IMR-90 (cell line): Measurements from ENCODE around the gene RENBP. TPM values are rescaled to one million over a fixed set of nuclear protein-coding genes. Genes with fewer than 3 reads are reported as not detected.

Experiments
- ATAC-seq: fragments of 200-7000 bp; cut with Tn5 transposase; 2 replicates; pipeline ENCODE4 v1.9.1; 2020; ENCODE audit warnings: low read depth, mild to moderate bottlenecking, moderate library complexity
- BruUV-seq: library from RNA; stranded (reverse); fragments of 400-500 nt; replicated peaks from 2 replicates; lab custom pipeline; 2021; lab: Mats Ljungman, UMichigan
- CTCF ChIA-PET: fragments of 300-600 bp; formaldehyde crosslinking; extraction: SDS; loops from one replicate; lab custom pipeline; 2021; ENCODE audit warnings: antibody characterized with exemption; lab: Yijun Ruan, JAX
- POLR2A ChIA-PET: fragments of 300-600 bp; sonication (Branson Sonifier 250); formaldehyde crosslinking; loops from one replicate; lab custom pipeline; 2022; ENCODE audit warnings: antibody characterized with exemption; ENCODE audit not compliant: unreplicated experiment; lab: Charles Lee
- DNase-seq: peaks from one replicate; pipeline ENCODE4 v3.0.0; 2013
- H2AFZ ChIP-seq: replicated peaks from 2 replicates; pipeline ENCODE3; 2013; ENCODE audit warnings: low read length, mild to moderate bottlenecking; ENCODE audit not compliant: poor library complexity
- H2AK5ac ChIP-seq: 2 replicates; pipeline ENCODE4 v1.6.1; 2013; ENCODE audit warnings: low read depth, low read length, inconsistent platforms
- H2AK9ac ChIP-seq: replicated peaks from 2 replicates; pipeline ENCODE3; 2013; ENCODE audit warnings: mild to moderate bottlenecking, low read depth, low read length, moderate library complexity; ENCODE audit not compliant: poor library complexity
- H2BK120ac ChIP-seq: 2 replicates; pipeline ENCODE4 v1.6.1; 2013; ENCODE audit warnings: low read depth, low read length, inconsistent platforms
- H2BK15ac ChIP-seq: 3 replicates; pipeline ENCODE4 v1.6.1; 2013; ENCODE audit warnings: low read depth, low read length, inconsistent platforms
- H2BK20ac ChIP-seq: 2 replicates; pipeline ENCODE4 v1.6.1; 2013; ENCODE audit warnings: low read depth, mild to moderate bottlenecking, inconsistent platforms, low read length, moderate library complexity
- H2BK5ac ChIP-seq: 2 replicates; pipeline ENCODE4 v1.6.1; 2013; ENCODE audit warnings: mild to moderate bottlenecking, low read depth, low read length, inconsistent platforms; ENCODE audit not compliant: poor library complexity, severe bottlenecking
- H3K14ac ChIP-seq: replicated peaks from 2 replicates; pipeline ENCODE4 v1.6.1; 2013; ENCODE audit warnings: low read depth, low read length, inconsistent platforms
- H3K18ac ChIP-seq: 2 replicates; pipeline ENCODE4 v1.6.1; 2013; ENCODE audit warnings: low read depth, low read length, control low read depth
- H3K23ac ChIP-seq: 2 replicates; pipeline ENCODE4 v1.6.1; 2013; ENCODE audit warnings: low read depth, low read length, inconsistent platforms
- H3K27ac ChIP-seq: 2 replicates; pipeline ENCODE4 v1.5.1; 2013; ENCODE audit warnings: mild to moderate bottlenecking, control low read depth, low read length; ENCODE audit not compliant: insufficient read depth
- H3K27me3 ChIP-seq: 2 replicates; pipeline ENCODE4 v1.6.1; 2013; ENCODE audit warnings: low read length; ENCODE audit not compliant: control insufficient read depth, insufficient read depth
- H3K36me3 ChIP-seq: 2 replicates; pipeline ENCODE4 v1.6.1; 2013; ENCODE audit warnings: low read length, mixed read lengths; ENCODE audit not compliant: control insufficient read depth, insufficient read depth
- H3K4ac ChIP-seq: 2 replicates; pipeline ENCODE4 v1.6.1; 2013; ENCODE audit warnings: low read depth, low read length, inconsistent platforms
- H3K4me1 ChIP-seq: 2 replicates; pipeline ENCODE4 v1.6.1; 2013; ENCODE audit warnings: low read length, mixed read lengths; ENCODE audit not compliant: control insufficient read depth, insufficient read depth
- H3K4me2 ChIP-seq: 2 replicates; pipeline ENCODE4 v1.6.1; 2013; ENCODE audit warnings: low read depth, mild to moderate bottlenecking, control low read depth, low read length, moderate library complexity
- H3K4me3 ChIP-seq: 2 replicates; pipeline ENCODE4 v1.5.1; 2013; ENCODE audit warnings: low read depth, mild to moderate bottlenecking, control low read depth, low read length, moderate library complexity; ENCODE audit not compliant: insufficient read depth
- H3K56ac ChIP-seq: 2 replicates; pipeline ENCODE4 v1.6.1; 2013; ENCODE audit warnings: low read length, inconsistent platforms; ENCODE audit not compliant: insufficient read depth; ENCODE audit errors: extremely low read depth
- H3K79me1 ChIP-seq, 2 experiments: 2 replicates each; pipeline ENCODE4 v1.6.1; 2013; ENCODE audit warnings: low read length in 2 of 2, inconsistent platforms in 1 of 2, low read depth in 1 of 2
- H3K9ac ChIP-seq: 2 replicates; pipeline ENCODE4 v1.6.1; 2013; ENCODE audit warnings: low read depth, low read length, control low read depth
- H3K9me1 ChIP-seq: 2 replicates; pipeline ENCODE4 v1.6.1; 2013; ENCODE audit warnings: low read length, inconsistent platforms; ENCODE audit not compliant: insufficient read depth
- H3K9me3 ChIP-seq: 2 replicates; pipeline ENCODE4 v1.6.1; 2013; ENCODE audit warnings: low read length; ENCODE audit not compliant: control insufficient read depth, insufficient read depth
- H4K20me1 ChIP-seq: 2 replicates; pipeline ENCODE4 v1.6.1; 2013; ENCODE audit warnings: low read length, inconsistent platforms; ENCODE audit not compliant: insufficient read depth
- H4K5ac ChIP-seq: 2 replicates; pipeline ENCODE4 v1.6.1; 2013; ENCODE audit warnings: mild to moderate bottlenecking, low read depth, low read length, control low read depth
- H4K8ac ChIP-seq, 2 experiments: 2 replicates each; pipeline ENCODE4 v1.6.1; 2013; ENCODE audit warnings: low read depth in 2 of 2, low read length in 2 of 2, control low read depth in 1 of 2, inconsistent platforms in 1 of 2
- H4K91ac ChIP-seq: 2 replicates; pipeline ENCODE4 v1.6.1; 2013; ENCODE audit warnings: low read depth, low read length, inconsistent platforms; ENCODE audit not compliant: insufficient read depth
- BHLHE40 ChIP-seq: fragments of 150-350 bp; IDR thresholded peaks from 2 replicates; pipeline ENCODE4 v1.6.1; 2016; ENCODE audit warnings: mild to moderate bottlenecking, low read depth, low read length
- CEBPB ChIP-seq: IDR thresholded peaks from 2 replicates; pipeline ENCODE4 v1.6.1; 2012; ENCODE audit warnings: low read depth, low read length, improper control_type of control experiment
- CHD1 ChIP-seq: IDR thresholded peaks from 2 replicates; pipeline ENCODE4 v1.6.1; 2012; ENCODE audit warnings: low read depth, low read length, improper control_type of control experiment
- CTCF ChIP-seq: conservative IDR thresholded peaks from 2 replicates; pipeline ENCODE4 v1.5.1; 2012; ENCODE audit warnings: mild to moderate bottlenecking, low read depth, low read length, improper control_type of control experiment
- ELK1 ChIP-seq: fragments of 150-350 bp; IDR thresholded peaks from 2 replicates; pipeline ENCODE4 v1.6.1; 2016; ENCODE audit warnings: low read depth, mild to moderate bottlenecking, low read length, moderate library complexity, borderline replicate concordance
- FOS ChIP-seq: fragments of 150-350 bp; IDR thresholded peaks from 2 replicates; pipeline ENCODE4 v1.6.1; 2016; ENCODE audit warnings: low read depth, low read length
- MAFK ChIP-seq: IDR thresholded peaks from 2 replicates; pipeline ENCODE4 v1.6.1; 2012; ENCODE audit warnings: low read depth, low read length, improper control_type of control experiment
- MAZ ChIP-seq: IDR thresholded peaks from 2 replicates; pipeline ENCODE4 v1.6.1; 2012; ENCODE audit warnings: low read depth, mild to moderate bottlenecking, low read length, improper control_type of control experiment, moderate library complexity, borderline replicate concordance
- MXI1 ChIP-seq: IDR thresholded peaks from 2 replicates; pipeline ENCODE4 v1.6.1; 2012; ENCODE audit warnings: low read depth, mild to moderate bottlenecking, low read length, moderate library complexity, borderline replicate concordance
- NFE2L2 ChIP-seq: fragments of 150-350 bp; IDR thresholded peaks from 2 replicates; pipeline ENCODE4 v1.6.1; 2016; ENCODE audit warnings: low read depth, mild to moderate bottlenecking, low read length
- POLR2A ChIP-seq: IDR thresholded peaks from 2 replicates; pipeline ENCODE4 v1.6.1; 2012; ENCODE audit warnings: mild to moderate bottlenecking, low read depth, low read length
- RAD21 ChIP-seq: IDR thresholded peaks from 2 replicates; pipeline ENCODE4 v1.6.1; 2012; ENCODE audit warnings: low read length, improper control_type of control experiment
- RFX5 ChIP-seq: IDR thresholded peaks from 2 replicates; pipeline ENCODE4 v1.8.0; 2012; ENCODE audit warnings: low read depth, mild to moderate bottlenecking, low read length, moderate library complexity
- SMC3 ChIP-seq: fragments of 150-350 bp; IDR thresholded peaks from 2 replicates; pipeline ENCODE4 v1.6.1; 2016; ENCODE audit warnings: low read depth, mild to moderate bottlenecking, antibody characterized with exemption, low read length, moderate library complexity
- WGBS, 2 experiments: methylation state at CpG; one replicate each; pipeline versions ENCODE4 v1.1.5 to v1.1.7; 2013; ENCODE audit warnings: missing lambda C conversion rate in 2 of 2; ENCODE audit not compliant: insufficient read length in 1 of 2; ENCODE audit errors: extremely low coverage in 2 of 2; 5-methylcytosine and 5-hydroxymethylcytosine counted together
- dilution Hi-C: fragments of 300-500 bp; cut with HindIII; formaldehyde crosslinking; loops from one replicate; pipeline ENCODE4 v1.14.3; 2018; ENCODE audit warnings: low sequenced_read_pairs; ENCODE audit not compliant: unreplicated experiment
- in situ Hi-C: fragments of 300-500 bp; cut with MboI; formaldehyde crosslinking; loops from 3 replicates; pipeline ENCODE4 v1.14.3; 2019; ENCODE audit warnings: low sequenced_read_pairs, inconsistent platforms, mixed read lengths
- intact Hi-C: fragments of 100-400 bp; cut with micrococcal nuclease; formaldehyde crosslinking; loops from 2 replicates; pipeline ENCODE4 v1.10.0; 2022
- polyA plus RNA-seq, 3 experiments: library from polyadenylated mRNA; depleted of rRNA; stranded (reverse); fragments of >200 nt; gene quantifications; 2 replicates each; pipeline ENCODE4 v1.2.3, GENCODE V29; 2012; ENCODE audit warnings: low replicate concordance in 1 of 3
- total RNA-seq: library from RNA; depleted of rRNA; stranded (reverse); fragments of >200 nt; gene quantifications from 2 replicates; pipeline ENCODE4 v1.2.3, GENCODE V29; 2012
- TF ChIP-seq, protein P1 (sequence below): fragments of 150-350 bp; IDR thresholded peaks from 2 replicates; pipeline ENCODE4 v1.6.1; 2017; ENCODE audit warnings: mild to moderate bottlenecking, antibody characterized with exemption, low read length, low read depth

The RENBP gene
- total and polyA plus RNA-seq, 2 of the 4 experiments (the other 2 are of a cell fraction), result 0.15 to 0.18 TPM

- no peak overlapping the region for H2BK120ac ChIP-seq
- H4K8ac ChIP-seq, result no peak overlapping the region
- no peak overlapping the region for H2AK5ac ChIP-seq
- WGBS, 2 experiments, result 88% methylated on average over 8 of the region's 14 CpGs; no CpG with 5 or more reads in 1 of the 2 experiments
- in situ Hi-C loops, result no loop called here
- no TSS peak for BruUV-seq
- H4K20me1 ChIP-seq, result no peaks in the 10 kb centered on the region
- ChIA-PET CTCF (interaction anchor here (0.6 kb wide), 1 partner anchor 81 kb away, joined by 5 read pairs; no protein-coding TSS in a partner anchor), POLR2A (interaction anchor here (0.5 kb wide), 1 partner anchor 9 kb away, joined by 3 read pairs; no protein-coding TSS in a partner anchor)
- H3K14ac ChIP-seq, result no peak overlapping the region
- no peak overlapping the region for H3K9ac ChIP-seq
- no peak overlapping the region for H3K27ac ChIP-seq
- H3K56ac ChIP-seq, result no peak overlapping the region
- H3K9me1 ChIP-seq, result no peaks in the 10 kb centered on the region
- H2AK9ac ChIP-seq, result no peak overlapping the region
- no peak overlapping the region for H3K18ac ChIP-seq
- intact Hi-C loops, result no loop called here
- TF ChIP-seq POLR2A, result no peak
- TF ChIP-seq RAD21, result no peak
- TF ChIP-seq ELK1, result no peak
- no peak for TF ChIP-seq MAZ
- no peak for TF ChIP-seq MXI1
- no peak for TF ChIP-seq NFE2L2
- no peak for TF ChIP-seq BHLHE40
- TF ChIP-seq SMC3, result no peak
- no peak for TF ChIP-seq MAFK
- TF ChIP-seq CEBPB, result no peak
- TF ChIP-seq FOS, result no peak
- TF ChIP-seq, protein P1, sequence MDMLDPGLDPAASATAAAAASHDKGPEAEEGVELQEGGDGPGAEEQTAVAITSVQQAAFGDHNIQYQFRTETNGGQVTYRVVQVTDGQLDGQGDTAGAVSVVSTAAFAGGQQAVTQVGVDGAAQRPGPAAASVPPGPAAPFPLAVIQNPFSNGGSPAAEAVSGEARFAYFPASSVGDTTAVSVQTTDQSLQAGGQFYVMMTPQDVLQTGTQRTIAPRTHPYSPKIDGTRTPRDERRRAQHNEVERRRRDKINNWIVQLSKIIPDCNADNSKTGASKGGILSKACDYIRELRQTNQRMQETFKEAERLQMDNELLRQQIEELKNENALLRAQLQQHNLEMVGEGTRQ, result no peak
- no peak for TF ChIP-seq CHD1
- no peak for TF ChIP-seq CTCF
- no peak for TF ChIP-seq RFX5
- no peak overlapping the region for H3K23ac ChIP-seq
- DNase-seq (no peak), ATAC-seq (no peak)
- H3K4ac ChIP-seq, result no peak overlapping the region
- H3K36me3 ChIP-seq, result no peaks in the 10 kb centered on the region
- no peak overlapping the region for H3K4me2 ChIP-seq
- no peaks in the 10 kb centered on the region for H3K9me3 ChIP-seq
- no peak overlapping the region for H2BK5ac ChIP-seq
- H3K4me3 ChIP-seq, result no peak overlapping the region
- H3K4me1 ChIP-seq, result no peaks in the 10 kb centered on the region
- no peak overlapping the region for H4K91ac ChIP-seq
- H3K79me1 ChIP-seq, result no peaks in the 10 kb centered on the region
- H4K5ac ChIP-seq, result no peak overlapping the region
- H2BK20ac ChIP-seq, result no peak overlapping the region
- H3K27me3 ChIP-seq, result no peaks in the 10 kb centered on the region; the same call in 1 of the 2 replicates
- dilution Hi-C loops, result no loop called here
- H2AFZ ChIP-seq, result no peak overlapping the region
- H2BK15ac ChIP-seq, result no peak overlapping the region
Measured at GRCh38 chrX:153989973-153990655, 45.7 kb upstream of the RENBP start.
